HG03066 (cell line): Measurements from ENCODE around the gene CDC20B.

Source experiments
- ATAC-seq: cut with Tn5 transposase; IDR thresholded peaks from one replicate; pipeline ENCODE4 v1.9.1; 2021; ENCODE audit warnings: low read depth; ENCODE audit not compliant: unreplicated experiment

CDC20B gene

GRCh38 chr5:55162666-55163065, 10.3 kb downstream of the CDC20B start:
- ATAC-seq, result no peak

DNA sequence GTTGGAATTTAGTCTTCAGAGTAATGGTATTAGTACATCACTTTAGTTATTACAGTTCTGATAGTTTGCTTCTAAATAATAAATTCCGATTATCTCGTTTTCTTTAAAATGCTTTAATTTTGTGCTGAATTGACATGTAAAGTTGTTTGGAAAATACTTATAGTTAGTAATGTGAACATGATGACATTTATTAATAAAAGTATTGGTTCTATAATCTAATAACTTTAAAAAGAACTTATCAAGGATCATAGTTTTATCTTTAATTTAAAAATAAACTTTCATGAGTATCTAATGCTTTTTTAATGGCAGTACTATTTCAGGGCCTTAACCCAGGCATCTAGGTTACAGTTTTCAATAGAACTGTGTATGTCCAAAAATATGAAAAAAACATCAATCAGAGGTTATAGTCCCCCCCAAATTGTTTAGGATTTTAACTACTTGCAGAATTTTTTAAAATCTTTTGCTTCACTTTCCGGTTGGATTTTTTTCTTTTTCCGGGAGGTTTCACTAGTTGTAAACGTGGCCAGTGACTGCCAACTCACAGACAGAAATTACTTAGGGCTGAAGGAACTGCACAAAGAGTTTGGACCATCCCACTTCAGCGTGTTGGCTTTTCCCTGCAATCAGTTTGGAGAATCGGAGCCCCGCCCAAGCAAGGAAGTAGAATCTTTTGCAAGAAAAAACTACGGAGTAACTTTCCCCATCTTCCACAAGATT, 12.3 kb downstream of the CDC20B start:
- no peak for ATAC-seq

DNA sequence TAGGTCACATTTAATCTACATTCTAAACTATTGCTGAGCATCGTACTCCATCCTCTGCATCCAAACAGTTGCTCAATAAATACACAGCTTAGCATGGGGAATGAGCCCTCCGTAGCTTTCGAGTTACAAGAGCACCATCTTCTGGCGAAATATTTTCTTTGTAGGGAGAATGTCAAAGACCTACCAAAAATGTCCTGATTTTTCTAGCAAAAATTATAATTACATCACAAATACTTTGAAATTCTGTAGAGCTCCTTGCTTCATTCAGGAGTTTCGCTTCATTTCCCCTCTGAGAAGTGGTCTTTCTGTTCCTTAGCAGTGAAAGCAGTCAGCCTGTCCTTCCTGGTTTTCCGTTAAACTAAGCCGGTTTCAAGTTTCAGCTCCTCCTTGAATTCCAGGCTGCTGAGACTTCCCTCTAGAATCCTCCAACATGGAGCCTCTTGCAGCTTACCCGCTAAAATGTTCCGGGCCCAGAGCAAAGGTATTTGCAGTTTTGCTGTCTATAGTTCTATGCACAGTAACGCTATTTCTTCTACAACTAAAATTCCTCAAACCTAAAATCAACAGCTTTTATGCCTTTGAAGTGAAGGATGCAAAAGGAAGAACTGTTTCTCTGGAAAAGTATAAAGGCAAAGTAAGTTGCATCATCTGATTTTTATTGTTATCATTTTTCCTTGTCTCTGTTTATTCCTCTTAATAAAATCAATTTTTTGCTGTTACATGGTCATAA, 13.0 kb downstream of the CDC20B start, which contains the start of gene GPX8:
TSS of gene GPX8 (plus strand) at position 409 of the 730 bp plus-strand sequence. CDS start at position 431, 22 bp downstream.
- no peak for ATAC-seq

GRCh38 chr5:55154873-55155272, 18.1 kb downstream of the CDC20B start:
- no peak for ATAC-seq

GRCh38 chr5:55151923-55152842, 20.8 kb downstream of the CDC20B start:
- no peak for ATAC-seq

- no peak for ATAC-seq
Measured at GRCh38 chr5:55149308-55149795, 23.6 kb downstream of the CDC20B start.

DNA sequence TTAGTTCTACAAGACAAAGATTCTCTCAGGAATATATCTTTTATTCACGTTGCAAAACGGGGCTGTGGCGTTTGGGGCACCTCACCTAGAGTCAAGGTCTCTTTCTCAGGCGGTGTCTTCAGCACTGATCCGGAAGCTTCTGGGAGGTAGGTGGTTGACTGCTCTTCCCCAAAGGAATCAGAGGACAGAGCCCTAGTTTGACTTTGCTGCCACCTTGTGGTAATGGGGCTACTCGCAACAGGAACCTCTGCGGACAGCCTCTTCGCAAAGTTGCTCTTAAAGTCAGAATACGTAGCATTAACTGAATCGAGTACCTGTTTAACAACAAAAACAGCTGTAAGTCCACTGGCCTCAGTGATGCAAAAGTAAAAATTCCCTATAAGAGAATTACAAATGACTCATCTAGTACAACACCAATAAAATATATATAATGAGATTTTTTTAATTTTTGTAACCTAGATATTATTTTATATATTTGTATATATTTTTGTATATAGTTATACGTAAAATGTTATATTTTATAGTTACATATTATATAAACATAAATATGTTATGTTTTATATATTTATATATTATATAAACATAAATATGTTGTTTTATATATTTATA, 26.3 kb downstream of the CDC20B start:
- peak; percentile 78 for ATAC-seq

GRCh38 chr5:55146080-55146479, 26.9 kb downstream of the CDC20B start:
- no peak for ATAC-seq

DNA sequence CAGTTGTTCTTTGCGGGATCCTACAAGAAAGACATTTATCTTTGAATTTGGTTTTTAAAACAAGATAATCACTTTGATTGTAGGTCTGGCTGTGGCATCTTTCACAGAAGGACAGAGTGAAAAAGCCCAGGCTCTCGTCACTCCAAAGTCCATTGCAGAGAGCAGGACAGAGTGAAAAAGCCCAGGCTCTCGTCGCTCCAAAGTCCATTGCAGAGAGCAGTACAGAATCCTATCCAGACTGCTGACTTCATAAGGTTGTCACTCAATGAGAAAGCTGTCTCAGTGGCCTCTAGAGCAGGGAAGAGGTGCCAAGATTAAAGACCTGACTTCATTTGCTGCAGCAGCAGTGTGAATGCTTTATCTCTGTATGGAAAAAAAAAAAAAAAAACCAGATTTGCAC, 29.4 kb downstream of the CDC20B start:
- no peak for ATAC-seq

DNA sequence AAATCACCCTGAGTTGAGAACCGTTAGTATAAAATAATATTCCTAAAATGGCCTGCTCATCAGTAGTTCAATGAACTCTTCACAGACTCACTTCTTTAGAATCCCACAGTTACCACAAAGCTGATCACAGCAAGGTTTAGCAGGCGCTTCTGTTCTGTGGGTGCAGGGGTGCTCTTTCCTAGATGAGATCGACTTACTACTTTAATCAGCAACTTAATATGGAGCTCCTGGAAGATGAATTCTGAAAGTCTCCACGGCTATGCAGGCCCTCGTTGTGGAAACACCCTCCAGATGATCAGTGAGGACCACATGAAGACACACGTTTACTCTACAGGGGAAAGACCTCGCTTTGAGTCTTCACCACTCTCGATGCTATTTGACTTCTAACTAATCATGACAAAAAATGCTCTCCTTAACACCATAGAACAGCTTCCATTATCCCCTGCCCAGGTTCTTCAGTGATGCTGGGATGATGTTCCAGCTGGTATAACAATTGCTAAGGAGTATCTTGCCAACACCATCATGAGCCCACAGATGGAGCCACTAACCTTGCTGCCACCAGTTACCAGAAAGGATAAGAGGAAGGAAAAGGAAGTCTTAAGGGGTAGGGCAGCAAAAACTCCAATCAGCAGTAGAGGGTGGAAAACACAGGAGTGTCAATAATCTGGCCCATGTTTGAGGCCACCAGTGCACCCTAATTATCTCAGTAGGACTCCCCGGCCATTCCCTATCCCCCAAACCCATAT, 30.9 kb downstream of the CDC20B start:
- no peak for ATAC-seq

- no peak for ATAC-seq
Measured at GRCh38 chr5:55140908-55141665, 31.9 kb downstream of the CDC20B start.

- no peak for ATAC-seq
Measured at GRCh38 chr5:55136521-55136920, 36.5 kb downstream of the CDC20B start.

- no peak for ATAC-seq
Measured at GRCh38 chr5:55134053-55134722, 38.8 kb downstream of the CDC20B start.

DNA sequence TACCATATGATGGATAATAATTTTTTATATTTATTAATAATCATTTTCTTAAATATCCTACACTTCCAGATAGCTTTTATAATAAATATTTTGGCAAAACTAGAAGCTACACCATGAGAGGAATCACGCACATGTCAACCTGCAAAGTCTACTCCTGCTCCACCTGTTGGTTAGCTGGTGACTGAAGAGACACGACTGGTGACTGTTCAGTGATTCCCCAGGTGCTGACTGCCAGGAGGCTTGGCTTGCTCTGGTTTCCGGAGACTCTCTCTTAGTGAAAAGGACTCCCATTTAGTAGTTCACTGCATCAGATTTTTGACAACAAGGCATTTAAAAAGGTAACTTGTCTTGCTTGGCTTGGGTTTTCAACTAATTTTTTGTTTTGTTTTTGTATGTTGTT, 49.6 kb downstream of the CDC20B start:
- no peak for ATAC-seq

- no peak for ATAC-seq
Measured at GRCh38 chr5:55114061-55114460, 58.9 kb downstream of the CDC20B start.

DNA sequence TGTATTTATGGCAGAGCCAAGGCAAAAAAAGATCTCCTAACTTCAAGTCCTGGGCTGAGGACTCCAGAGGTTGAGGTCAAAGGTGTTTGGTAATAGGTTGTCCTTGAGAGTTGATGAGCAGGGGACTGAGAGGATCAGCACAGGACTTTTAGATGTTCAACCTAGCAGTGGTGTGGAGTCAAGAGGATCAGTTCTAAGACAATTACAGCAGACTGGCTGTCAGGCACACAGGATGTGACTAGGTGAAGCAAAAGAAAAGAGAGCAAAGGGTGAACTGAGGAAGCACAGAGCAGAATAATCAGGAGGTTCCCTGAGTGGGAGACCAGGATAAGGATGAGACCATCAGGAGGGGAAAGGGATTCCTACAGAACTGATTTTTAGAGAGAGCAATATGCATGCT, 59.6 kb downstream of the CDC20B start:
- ATAC-seq, result no peak

DNA sequence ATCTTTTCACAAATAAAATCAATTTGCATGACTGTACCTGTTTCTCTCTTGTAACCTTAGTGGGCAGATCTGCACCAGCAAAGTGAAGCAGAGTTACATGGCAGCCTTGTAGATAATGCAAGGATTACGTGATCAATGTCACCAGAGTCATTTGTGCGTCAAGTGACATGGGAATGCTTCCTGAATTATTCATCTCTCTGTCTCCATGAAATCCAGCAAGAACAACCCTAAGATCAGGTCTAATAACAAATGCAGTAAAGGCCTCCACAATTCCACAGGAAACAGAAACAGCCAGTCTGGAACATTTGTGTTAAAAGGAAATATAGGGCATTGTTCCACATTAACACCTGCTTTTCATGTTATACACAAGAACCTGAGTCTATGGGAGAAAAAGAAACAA, 62.8 kb downstream of the CDC20B start:
- ATAC-seq, result no peak

DNA sequence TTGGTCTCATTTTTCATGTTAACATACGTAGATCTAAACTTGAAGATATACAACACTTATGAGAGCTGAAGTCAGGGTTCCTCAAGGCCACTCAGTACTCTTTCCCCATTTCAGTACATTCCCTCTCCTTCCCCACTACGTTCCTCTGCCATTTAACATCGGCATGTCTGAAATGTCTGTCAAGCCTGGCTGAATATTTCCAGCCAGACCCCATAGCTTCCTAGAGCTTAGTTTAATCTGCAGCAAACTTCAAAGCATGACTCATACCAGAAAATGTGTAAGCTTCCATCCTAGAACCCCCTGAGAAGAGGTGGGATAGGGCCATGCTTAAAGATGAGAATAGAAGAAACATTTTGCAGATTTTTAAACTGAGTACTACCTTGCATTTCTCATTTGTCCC, 64.3 kb downstream of the CDC20B start:
- ATAC-seq, result no peak
